ENCODE data around the gene OR8J3.
"Not testable (repeated sequence)": the region's sequence is repeated elsewhere in the genome, so short reads cannot be mapped to it uniquely, and the experiment has no call there.

The OR8J3 gene

GRCh38 chr11:56140151-56140661 lies at the start of gene OR8J3:
Gene OR8J3, minus strand, starts transcription at chr11:56140201. Its CDS starts 2,483 bp downstream, at chr11:56137718.
- DNase-seq (ENCODE audit: low read depth): no peak

- DNase-seq (ENCODE audit: low read depth): no peak
Measured at GRCh38 chr11:56188602-56189001, 48.6 kb upstream of the OR8J3 start.

GRCh38 chr11:56183459-56183858 lies 43.5 kb upstream of the OR8J3 start:
- DNase-seq (ENCODE audit: low read depth): no peak

GRCh38 chr11:56176318-56176717 lies 36.3 kb upstream of the OR8J3 start, which contains the start of gene OR5J2:
Gene OR5J2, plus strand, starts transcription at chr11:56176618. Its CDS starts 0 bp downstream, at chr11:56176618.
- DNase-seq (ENCODE audit: low read depth): no peak

- DNase-seq (ENCODE audit: low read depth): no peak
Measured at GRCh38 chr11:56172256-56172830, 32.3 kb upstream of the OR8J3 start.

- DNase-seq (ENCODE audit: low read depth): no peak
Measured at GRCh38 chr11:56163804-56164203, 23.8 kb upstream of the OR8J3 start.

- no peak for DNase-seq (ENCODE audit: low read depth)
Measured at GRCh38 chr11:56160217-56160616, 20.2 kb upstream of the OR8J3 start, which contains the start of gene OR8K5. Gene OR8K5, minus strand, starts transcription at chr11:56160317. Its CDS starts 0 bp downstream, at chr11:56160317.

GRCh38 chr11:56152333-56152732 lies 12.3 kb upstream of the OR8J3 start:
- DNase-seq (ENCODE audit: low read depth): no peak

- DNase-seq (ENCODE audit: low read depth): no peak
Measured at GRCh38 chr11:56151376-56151775, 11.4 kb upstream of the OR8J3 start.

GRCh38 chr11:56143681-56144080 lies 3.7 kb upstream of the OR8J3 start:
- not testable (repeated sequence) for DNase-seq (ENCODE audit: low read depth)

GRCh38 chr11:56122073-56122472 lies 17.9 kb downstream of the OR8J3 start, which contains the start of gene OR8H3:
Gene OR8H3, plus strand, starts transcription at chr11:56122373. Its CDS starts 0 bp downstream, at chr11:56122373.
- DNase-seq (ENCODE audit: low read depth): no peak

- no peak for DNase-seq (ENCODE audit: low read depth)
Measured at GRCh38 chr11:56103210-56103737, 36.7 kb downstream of the OR8J3 start, which contains the start of gene OR8H2. Gene OR8H2, plus strand, starts transcription at chr11:56103687. Its CDS starts 1,356 bp downstream, at chr11:56105043.

- DNase-seq (ENCODE audit: low read depth): no peak
Measured at GRCh38 chr11:56093008-56093407, 47.0 kb downstream of the OR8J3 start, which contains the start of gene OR8I2. Gene OR8I2, plus strand, starts transcription at chr11:56093308. Its CDS starts 0 bp downstream, at chr11:56093308.

GRCh38 chr11:56089697-56090096 lies 50.3 kb downstream of the OR8J3 start:
- no peak for DNase-seq (ENCODE audit: low read depth)
